Gastroesophageal sphincter (tissue), 4 donors: ENCODE data around the gene MGAT2. TPM values are rescaled to one million over a fixed set of nuclear protein-coding genes. Genes with fewer than 3 reads are reported as not detected.

ENCODE experiments used
- ATAC-seq: fragments of 150-250 bp; one replicate; pipeline ENCODE4 v1.9.1; 2016; ENCODE audit warnings: mild to moderate bottlenecking, moderate library complexity
- H3K27ac ChIP-seq, 4 donors: fragments of 200-600 bp; sonication (generic) in 3 of 4; 1 replicate in 3 of 4; 2 replicates in 1 of 4; pipeline ENCODE4 v1.5.1; 2016 to 2019
- H3K27me3 ChIP-seq: fragments of 200-600 bp; sonication (generic); one replicate; pipeline ENCODE4 v1.5.1; 2019
- H3K36me3 ChIP-seq, 2 donors: fragments of 200-600 bp; sonication (generic); one replicate each; pipeline ENCODE4 v1.5.1; 2019; ENCODE audit warnings: control low read depth in 1 of 2
- H3K4me1 ChIP-seq, 3 donors: fragments of 200-600 bp; sonication (generic); 1 replicate in 2 of 3; 2 replicates in 1 of 3; pipeline ENCODE4 v1.5.1; 2016 to 2019; ENCODE audit warnings: control low read depth in 2 of 3
- H3K4me3 ChIP-seq, 2 donors: fragments of 200-600 bp; sonication (generic); one replicate each; pipeline ENCODE4 v1.5.1; 2019; ENCODE audit warnings: mild to moderate bottlenecking in 1 of 2, moderate library complexity in 1 of 2
- H3K9me3 ChIP-seq, 3 donors: fragments of 200-600 bp; sonication (generic); one replicate each; pipeline ENCODE4 v1.5.1; 2017 to 2019; ENCODE audit warnings: control low read depth in 2 of 3
- CTCF ChIP-seq, 4 experiments: fragments of 200-600 bp in 2 of 4; fragments of 450-650 bp in 2 of 4; sonication (generic) in 1 of 4; IDR thresholded peaks; one replicate each; pipeline ENCODE4 v1.5.1; 2017 to 2019; ENCODE audit warnings: antibody characterized with exemption in 4 of 4, mild to moderate bottlenecking in 2 of 4, moderate library complexity in 2 of 4
- EP300 ChIP-seq: sonication (generic); formaldehyde crosslinking; IDR thresholded peaks from one replicate; pipeline ENCODE4 v1.6.1; 2017; ENCODE audit warnings: antibody characterized with exemption, mild to moderate bottlenecking
- POLR2A ChIP-seq, 2 donors: fragments of 450-650 bp; IDR thresholded peaks; one replicate each; pipeline ENCODE4 v1.6.1; 2017; ENCODE audit warnings: antibody characterized with exemption in 2 of 2, mild to moderate bottlenecking in 2 of 2, moderate library complexity in 1 of 2
- POLR2AphosphoS5 ChIP-seq: sonication (generic); formaldehyde crosslinking; IDR thresholded peaks from one replicate; pipeline ENCODE4 v1.6.1; 2017; ENCODE audit warnings: antibody characterized with exemption
- WGBS, 2 donors: methylation state at CpG; one replicate each; pipeline ENCODE4 v1.1.5; 2018; ENCODE audit warnings: low coverage in 1 of 2; 5-methylcytosine and 5-hydroxymethylcytosine counted together
- total RNA-seq, 4 donors: library from RNA; depleted of rRNA; stranded (reverse); fragments of >200 nt; gene quantifications; one replicate each; pipeline ENCODE4 v1.1.0, GENCODE V29; 2016

MGAT2 gene
- total RNA-seq, 4 donors from 2014 or later = 17.4 to 29.8 (median 23.0) TPM

- Histone ChIP-seq H3K4me3 (no peak overlapping the region), H3K9me3 (no peaks in the 10 kb centered on the region), H3K4me1 (peaks cover 0 to 36% (median 0%) of the 10 kb centered on the region in 3 donors), H3K27me3 (no peaks in the 10 kb centered on the region), H3K36me3 (peaks cover 0 to 8% of the 10 kb centered on the region in 2 donors), H3K27ac (no peak overlapping the region)
- ATAC-seq = no peak
- WGBS, 2 donors = 75 to 80% methylated on average over 3 of the region's 3 CpGs
- no peak for TF ChIP-seq POLR2AphosphoS5
- TF ChIP-seq CTCF (IDR thresholded peaks at IDR 0.05) = no peak
- TF ChIP-seq POLR2A (IDR thresholded peaks at IDR 0.05) = no peak
- TF ChIP-seq EP300 = no peak
Measured at GRCh38 chr14:49637534-49638078, 17.0 kb downstream of the MGAT2 start.

GRCh38 chr14:49640540-49641417 lies 20.2 kb downstream of the MGAT2 start:
- Histone ChIP-seq H3K27me3 (no peaks in the 10 kb centered on the region), H3K9me3 (no peaks in the 10 kb centered on the region), H3K27ac (peak overlapping the region in 1 of 4 donors; percentile 3), H3K4me3 (no peak overlapping the region), H3K36me3 (peaks cover 0 to 8% of the 10 kb centered on the region in 2 donors), H3K4me1 (peaks cover 0 to 29% (median 0%) of the 10 kb centered on the region in 3 donors)
- no peak for ATAC-seq
- TF ChIP-seq POLR2A (IDR thresholded peaks at IDR 0.05) = no peak
- TF ChIP-seq EP300 = no peak
- no peak for TF ChIP-seq POLR2AphosphoS5
- TF ChIP-seq CTCF (IDR thresholded peaks at IDR 0.05) = no peak
- WGBS, 2 donors = 94 to 100% methylated on average over 3 to 7 of the region's 7 CpGs

- Histone ChIP-seq H3K27ac (peak overlapping the region in 1 of 4 donors; percentile 3), H3K9me3 (no peaks in the 10 kb centered on the region), H3K36me3 (peaks cover 0 to 6% of the 10 kb centered on the region in 2 donors), H3K4me1 (peaks cover 0 to 20% (median 0%) of the 10 kb centered on the region in 3 donors), H3K4me3 (no peak overlapping the region), H3K27me3 (no peaks in the 10 kb centered on the region)
- WGBS, 2 donors = 65 to 80% methylated on average over 6 to 8 of the region's 8 CpGs
- ATAC-seq = no peak
- TF ChIP-seq CTCF (IDR thresholded peaks at IDR 0.05) (no peak), POLR2AphosphoS5 (no peak), POLR2A (IDR thresholded peaks at IDR 0.05) (no peak), EP300 (no peak)
Measured at GRCh38 chr14:49641697-49642129, 21.1 kb downstream of the MGAT2 start.

GRCh38 chr14:49642163-49642562 lies 21.6 kb downstream of the MGAT2 start:
- no peak overlapping the region for H3K4me3 ChIP-seq
- no peaks in the 10 kb centered on the region for H3K9me3 ChIP-seq
- peaks cover 0 to 2% of the 10 kb centered on the region in 2 donors for H3K36me3 ChIP-seq
- TF ChIP-seq CTCF (IDR thresholded peaks at IDR 0.05) = no peak
- no peak for TF ChIP-seq EP300
- no peak for TF ChIP-seq POLR2AphosphoS5
- TF ChIP-seq POLR2A (IDR thresholded peaks at IDR 0.05) = no peak
- H3K4me1 ChIP-seq = peaks cover 0 to 18% (median 0%) of the 10 kb centered on the region in 3 donors
- no peak for ATAC-seq
- H3K27me3 ChIP-seq = no peaks in the 10 kb centered on the region
- peak overlapping the region in 1 of 4 donors; percentile 3 for H3K27ac ChIP-seq
